Stimulated activated CD4-positive, alpha-beta T cell treated with anti-CD3 and anti-CD28 coated beads, Interleukin-12 subunit alpha, Interleukin-12 subunit beta, amount 100 ng/mL, for 24 hours (primary cell): ENCODE measurements around the gene NRIP3.

Experiments
- DNase-seq, 2 experiments: peaks; one replicate each; pipeline ENCODE4 v3.0.0-alpha.2; 2020; ENCODE audit warnings: low read depth in 2 of 2

Gene NRIP3

DNA sequence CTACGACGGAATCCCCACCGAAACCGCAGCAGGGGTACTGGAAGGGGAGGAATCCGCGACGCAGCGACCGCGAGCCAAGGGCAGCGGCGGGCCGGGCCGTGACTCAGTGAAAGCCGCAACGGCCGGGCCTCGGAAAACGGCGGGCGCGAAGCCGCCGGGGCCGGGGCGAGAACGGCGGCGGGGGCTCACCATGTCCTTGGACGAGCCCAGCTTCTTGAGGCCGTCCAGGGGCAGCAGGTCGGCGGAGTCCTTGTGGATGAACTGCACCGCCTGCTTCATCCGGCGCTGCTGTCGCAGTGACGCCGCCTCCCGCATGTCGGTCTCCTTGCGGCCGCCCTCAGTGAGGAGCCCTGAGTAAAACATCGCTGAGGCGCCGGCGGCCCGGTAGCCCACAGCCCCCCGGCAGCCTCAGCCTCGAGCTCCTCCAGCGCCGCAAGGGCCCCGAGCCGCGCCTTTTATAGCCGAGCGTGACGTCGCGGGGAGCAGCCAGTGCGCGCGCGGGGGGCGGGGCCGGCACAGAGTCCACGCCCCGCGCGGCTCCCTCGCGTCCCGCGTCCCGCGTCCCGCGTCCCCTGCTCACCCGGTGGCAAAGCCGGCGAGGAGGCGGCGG lies at the start of gene NRIP3:
NRIP3 (minus strand) TSS at position 429 of the 610 bp plus-strand sequence; CDS start at position 363, 66 bp downstream.
- DNase-seq = peak; percentile 24 to 61

DNA sequence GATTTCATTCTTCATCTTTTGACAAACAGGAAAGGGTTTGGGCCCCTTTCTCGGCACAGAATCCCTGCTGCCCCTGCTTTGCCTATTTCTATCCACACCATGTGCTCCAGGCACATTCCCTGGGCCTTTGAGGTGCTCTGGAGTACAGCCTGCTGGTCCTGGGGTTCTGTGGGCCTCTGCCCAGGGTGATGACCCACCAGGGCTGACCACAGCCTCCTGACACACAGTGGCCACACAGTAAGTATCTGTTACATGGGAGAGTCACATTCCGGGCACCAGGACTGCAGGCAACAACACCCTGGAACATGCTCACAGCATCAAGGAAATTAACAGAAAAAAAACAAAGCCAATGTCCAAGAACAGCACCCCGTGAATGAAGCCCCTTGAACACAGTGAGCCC lies 48.5 kb upstream of the NRIP3 start:
- DNase-seq = no peak

DNA sequence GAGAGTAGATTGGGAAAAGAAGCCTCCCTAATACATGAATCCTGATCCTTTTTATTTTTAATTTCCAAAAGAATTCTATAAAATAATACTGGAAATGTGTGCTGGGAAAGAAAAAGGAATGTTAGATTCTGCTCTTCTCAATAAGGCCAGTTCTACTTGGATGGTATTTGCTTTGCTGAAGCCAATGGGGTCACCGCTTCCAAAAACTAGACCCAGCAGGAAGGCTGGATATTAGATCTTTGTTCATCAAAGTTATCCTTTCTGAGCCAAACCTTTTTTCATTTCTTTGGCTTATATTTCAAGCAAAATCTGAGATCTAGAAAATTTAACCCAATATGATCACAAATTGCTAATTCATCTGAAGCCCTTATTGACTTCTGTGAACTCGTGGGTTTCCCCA lies 46.2 kb upstream of the NRIP3 start:
- no peak for DNase-seq

DNA sequence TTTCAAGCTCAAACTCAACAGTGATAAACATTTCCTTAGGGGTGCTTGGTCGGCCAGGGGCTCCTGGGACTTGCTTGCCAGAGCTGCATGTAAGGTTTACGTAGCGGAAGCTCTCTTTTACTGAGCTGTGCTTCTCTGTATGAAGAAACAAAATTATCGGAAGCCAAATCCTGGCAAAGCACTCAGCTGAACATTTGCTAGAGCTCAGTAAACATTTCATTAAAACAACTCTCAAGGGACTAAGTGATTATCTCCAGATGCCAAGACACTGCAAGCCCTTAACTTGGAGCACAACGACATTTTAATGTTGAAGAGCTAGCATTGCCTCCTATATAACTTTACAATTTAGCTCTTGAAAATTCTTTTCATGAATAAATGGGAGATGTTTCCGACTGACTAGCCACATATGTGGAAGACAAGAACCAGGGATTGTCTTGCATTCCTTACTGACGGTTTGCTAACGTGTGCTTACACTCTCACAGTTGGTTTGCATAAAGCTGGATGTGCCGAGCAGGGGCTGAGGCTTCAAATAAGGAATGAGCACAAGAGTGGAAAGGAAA lies 44.2 kb upstream of the NRIP3 start:
- DNase-seq = no peak

DNA sequence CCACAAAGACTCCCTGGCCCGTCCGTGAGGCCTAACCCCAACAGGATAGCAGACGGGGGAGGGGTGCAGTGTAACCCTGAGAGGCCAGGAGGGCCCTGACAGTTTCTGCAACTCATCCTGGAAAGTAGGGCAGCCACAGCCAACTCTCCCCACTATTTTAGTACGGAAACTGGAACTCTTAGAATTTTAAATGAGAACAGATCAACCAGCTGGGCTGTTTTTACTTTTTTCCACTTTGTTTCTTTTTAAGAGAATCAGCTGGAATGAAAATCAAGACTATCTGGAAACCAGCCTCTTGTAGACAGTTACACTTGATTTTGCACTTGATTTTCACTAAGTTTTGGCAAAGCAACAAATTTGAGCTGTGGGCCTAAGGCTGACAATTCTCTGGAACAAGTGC lies 42.7 kb upstream of the NRIP3 start:
- no peak for DNase-seq

DNA sequence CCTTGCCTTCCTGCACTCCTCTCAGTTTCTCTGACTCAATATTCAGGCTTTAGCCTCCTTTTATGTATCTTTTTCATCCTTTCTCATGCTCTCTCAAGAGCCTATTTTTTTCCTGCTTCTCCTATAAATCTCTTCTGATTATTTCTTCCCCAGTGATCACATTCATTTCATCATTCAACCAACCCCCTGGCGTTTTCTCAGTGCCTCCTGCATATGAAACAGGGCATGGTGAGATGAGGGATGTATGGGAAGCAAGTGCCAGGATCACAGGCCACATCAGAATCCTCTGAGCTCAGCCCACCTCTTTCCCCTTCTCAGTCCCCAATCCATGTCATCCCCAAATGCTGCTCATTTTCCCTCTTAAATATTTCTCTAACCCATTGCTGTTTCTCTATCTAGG lies 38.7 kb upstream of the NRIP3 start:
- no peak for DNase-seq

DNA sequence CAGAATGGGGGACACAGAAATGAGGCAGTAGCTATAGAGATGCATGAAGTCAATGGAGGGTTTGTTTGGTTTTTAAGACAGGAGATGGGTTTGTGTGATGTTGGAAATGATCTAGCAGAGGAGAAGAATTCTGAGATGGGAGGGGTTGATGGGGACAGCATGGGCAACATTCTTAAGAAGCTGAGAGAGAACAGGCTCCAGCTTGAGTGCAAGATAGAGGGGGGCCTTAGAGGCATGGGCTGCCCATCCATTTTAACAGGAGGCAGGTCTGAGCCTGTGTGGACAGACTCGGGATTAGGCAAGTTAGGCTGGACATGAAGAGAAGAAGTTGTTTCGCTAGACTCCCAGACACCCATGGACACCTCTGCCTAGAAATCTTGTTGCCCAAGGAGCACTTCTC lies 37.9 kb upstream of the NRIP3 start:
- no peak for DNase-seq

DNA sequence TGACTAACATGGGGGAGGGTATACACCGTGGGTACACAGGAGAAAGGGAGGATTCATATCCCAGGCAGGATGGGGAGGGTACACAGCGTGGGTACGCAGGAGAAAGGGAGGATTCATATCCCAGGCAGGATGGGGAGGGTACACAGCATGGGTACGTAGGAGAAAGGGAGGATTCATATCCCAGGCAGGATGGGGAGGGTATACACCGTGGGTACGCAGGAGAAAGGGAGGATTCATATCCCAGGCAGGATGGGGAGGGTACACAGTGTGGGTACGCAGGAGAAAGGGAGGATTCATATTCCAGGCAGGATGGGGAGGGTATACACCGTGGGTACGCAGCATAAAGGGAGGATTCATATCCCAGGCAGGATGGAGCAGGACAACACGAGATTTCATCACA lies 36.6 kb upstream of the NRIP3 start:
- no peak for DNase-seq

DNA sequence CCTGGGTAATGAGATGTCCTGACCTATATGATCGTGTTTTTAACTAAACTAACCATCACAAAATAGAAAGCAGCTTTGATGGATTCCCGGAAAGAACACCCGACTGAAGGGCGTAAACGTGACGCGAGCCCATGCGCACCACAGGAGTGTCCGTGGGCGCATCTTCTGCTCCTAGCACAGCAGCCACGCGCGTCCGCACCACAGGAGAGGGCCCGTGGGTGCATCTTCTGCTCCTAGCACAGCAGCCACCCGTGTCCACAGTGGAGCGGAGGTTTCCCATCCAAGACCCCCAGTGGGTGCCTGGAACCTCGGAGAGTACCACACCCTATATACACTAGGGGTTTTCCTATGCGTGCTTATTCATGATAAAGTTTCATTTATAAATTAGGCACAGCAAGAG lies 36.1 kb upstream of the NRIP3 start:
- no peak for DNase-seq

DNA sequence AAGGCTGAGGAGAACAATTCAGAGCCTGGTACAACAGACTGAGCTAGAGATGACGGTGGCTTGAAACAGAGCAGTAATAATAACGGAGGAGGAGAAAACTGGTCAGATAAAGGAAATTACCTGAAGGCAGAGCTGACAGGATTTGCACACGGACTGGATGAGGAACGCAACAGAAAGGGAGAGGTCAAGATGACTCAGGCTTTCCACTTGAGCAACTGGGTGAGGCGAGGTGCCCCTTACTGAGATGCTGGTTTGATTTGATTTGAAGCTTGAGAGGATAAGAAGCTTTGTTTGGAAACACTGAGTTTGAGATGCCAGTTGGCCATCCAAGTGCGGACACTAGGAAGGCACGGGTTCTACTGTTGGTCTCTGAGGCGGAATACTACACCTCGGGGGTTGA lies 35.4 kb upstream of the NRIP3 start:
- no peak for DNase-seq

DNA sequence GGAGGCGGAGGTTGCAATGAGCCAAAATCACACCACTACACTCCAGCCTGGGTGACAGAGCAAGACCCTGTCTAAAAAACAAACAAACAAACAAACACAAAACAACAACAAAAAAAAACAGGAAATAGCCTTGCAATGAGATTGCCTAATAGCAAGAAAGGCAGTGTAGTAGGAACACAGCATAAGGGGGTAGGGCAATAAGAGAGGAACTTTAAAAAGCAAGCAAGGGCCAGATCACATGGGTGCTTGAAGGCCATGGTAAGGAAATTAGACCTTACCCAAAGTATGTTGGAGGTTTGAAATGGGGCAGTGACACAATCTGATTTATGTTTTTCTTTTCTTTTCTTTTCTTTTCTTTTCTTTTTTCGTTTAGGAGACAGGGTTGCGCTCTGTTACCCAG lies 34.7 kb upstream of the NRIP3 start:
- DNase-seq = no peak

DNA sequence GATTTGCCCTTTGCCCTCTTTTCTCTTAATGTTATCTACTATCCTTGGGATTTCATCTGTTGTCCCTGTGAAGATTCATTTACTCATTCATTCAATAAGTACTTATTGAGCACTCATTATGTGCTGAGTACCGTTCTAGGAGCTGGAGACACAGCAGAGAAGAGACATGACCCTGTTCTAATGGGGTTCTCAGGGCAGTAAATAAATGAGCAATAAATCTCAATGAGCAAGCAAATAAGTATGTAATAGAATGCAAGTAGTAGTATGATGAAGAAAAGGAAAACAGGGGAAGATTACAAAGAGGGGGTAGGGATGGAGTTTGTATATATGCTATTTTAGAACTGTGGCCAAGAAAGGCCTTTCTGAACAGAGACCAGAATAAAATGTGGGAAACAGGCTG lies 34.2 kb upstream of the NRIP3 start:
- no peak for DNase-seq

DNA sequence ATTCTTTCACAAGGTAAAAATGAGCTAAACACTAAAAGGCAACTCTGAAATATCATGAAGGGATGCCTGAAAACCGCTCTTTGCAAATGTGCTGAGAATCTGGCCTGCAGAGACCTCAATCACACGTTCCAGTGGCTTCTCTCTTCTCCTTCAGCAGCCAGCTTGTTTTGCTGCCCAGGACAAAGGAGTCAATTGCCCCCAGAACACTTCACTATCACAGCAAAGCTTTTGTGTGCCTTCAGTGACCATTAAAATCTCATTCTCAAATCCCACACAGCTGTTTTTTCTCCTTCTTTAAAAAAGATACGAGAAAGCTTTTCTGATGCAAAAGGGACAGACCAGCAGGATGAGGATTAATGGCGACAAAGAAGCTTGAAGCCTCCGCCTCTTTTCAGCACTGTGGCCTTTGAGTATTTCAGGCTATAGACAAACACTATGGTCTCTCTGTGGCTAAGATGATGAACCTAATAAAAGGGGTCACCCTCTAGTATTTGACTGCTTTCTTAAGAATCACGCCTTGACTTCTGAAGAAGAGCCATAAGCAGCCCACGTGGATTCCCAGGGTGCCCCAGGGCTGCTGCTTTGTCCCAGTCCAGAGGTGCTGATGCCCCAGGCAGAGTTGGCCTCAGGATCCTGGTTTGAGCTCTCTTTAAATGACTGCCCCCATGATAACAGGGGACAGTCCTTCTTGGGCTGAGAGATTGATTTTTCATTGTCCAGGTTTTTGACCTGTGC lies 33.4 kb upstream of the NRIP3 start:
- no peak for DNase-seq

DNA sequence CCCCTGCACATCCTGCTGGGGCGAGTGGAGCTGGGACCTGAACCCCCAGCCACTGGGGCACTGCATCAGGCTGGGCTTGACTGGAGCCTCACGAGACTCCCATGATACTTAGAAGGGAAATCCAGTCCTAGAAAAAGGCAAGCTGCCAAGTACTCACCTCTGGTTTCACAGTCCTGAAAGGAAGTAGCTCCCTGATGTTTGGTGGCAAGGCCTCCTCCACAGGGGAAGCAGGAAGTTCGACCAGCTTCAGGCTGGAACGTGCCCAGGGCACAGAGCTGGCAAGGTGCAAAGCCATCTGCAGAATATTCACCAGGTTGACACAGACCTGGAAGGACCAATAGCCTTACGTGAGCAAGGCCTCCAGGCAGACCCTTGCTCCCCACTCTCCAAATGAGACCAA lies 26.8 kb upstream of the NRIP3 start:
- DNase-seq = no peak

DNA sequence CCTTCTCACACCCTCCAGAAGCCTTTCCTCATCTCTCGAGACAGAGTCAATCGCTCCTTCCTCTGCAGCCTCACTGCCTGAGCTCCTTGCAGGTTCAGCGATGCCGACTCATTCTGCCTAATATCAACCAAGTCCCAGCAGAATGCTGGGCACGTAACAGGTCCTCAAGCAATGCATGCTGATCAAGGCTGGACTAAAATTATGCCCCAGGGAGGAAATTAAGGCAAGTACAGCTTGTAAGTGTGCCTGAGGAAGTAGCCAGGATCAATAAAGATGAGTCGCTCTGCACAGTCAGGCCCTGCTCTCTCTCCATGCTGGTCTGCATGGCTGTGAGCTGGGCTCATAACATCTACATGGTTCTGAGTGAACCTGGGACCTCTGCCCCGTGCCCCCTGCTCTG lies 25.6 kb upstream of the NRIP3 start:
- DNase-seq = no peak

DNA sequence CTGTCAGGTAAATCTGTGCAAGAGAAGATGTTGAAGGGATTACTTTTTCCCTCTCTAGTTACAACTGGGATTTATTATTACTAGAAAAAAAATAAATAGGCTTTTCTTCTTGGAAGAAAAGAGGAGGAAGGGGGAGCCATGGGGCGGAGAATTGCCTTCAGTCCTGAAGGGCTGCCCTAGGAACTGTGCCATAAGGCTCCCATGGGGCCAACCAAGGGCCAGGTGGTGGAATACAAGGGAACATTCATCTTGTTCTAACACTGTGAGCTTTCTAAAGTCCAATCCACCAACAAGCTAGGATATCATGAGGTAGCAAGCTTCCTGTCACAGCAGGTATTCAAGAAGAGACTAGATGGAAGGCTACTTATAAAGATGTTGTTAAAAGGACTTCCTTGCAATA lies 24.8 kb upstream of the NRIP3 start:
- no peak for DNase-seq

DNA sequence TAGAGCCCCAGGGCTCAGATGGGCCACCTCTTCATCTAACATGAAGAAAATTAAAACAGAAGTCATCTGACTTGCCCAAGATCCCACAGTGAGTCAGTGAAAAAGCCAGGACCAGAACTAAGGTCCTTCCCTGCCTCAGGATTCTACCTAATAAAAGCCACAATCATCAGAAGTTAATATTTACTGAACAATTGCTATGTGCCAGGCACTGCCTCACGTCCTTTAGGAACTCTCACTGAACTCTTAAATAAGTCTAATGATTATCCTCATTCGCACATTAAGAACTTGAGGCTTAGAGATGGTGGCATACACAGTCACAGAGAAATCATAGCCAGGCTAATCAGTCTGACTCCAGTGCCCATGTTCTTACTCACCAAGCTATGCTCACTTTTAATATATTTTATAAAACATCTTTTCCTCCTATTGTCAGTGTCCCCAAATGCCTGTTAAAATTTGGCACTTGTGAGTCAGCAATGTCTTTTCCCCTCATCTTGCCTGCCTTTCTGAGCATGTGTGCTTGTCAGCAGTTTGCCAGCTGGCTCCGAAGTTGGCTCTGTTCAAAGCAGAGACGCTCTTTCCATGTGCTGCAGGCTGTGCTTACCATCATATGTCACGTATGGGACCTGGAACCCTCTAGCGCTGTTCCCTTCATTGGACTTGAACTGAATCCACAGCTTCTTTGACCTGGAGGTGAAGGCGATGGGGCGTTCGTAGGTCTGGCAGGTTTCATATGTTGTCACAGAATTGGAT lies 21.5 kb upstream of the NRIP3 start:
- DNase-seq = no peak

DNA sequence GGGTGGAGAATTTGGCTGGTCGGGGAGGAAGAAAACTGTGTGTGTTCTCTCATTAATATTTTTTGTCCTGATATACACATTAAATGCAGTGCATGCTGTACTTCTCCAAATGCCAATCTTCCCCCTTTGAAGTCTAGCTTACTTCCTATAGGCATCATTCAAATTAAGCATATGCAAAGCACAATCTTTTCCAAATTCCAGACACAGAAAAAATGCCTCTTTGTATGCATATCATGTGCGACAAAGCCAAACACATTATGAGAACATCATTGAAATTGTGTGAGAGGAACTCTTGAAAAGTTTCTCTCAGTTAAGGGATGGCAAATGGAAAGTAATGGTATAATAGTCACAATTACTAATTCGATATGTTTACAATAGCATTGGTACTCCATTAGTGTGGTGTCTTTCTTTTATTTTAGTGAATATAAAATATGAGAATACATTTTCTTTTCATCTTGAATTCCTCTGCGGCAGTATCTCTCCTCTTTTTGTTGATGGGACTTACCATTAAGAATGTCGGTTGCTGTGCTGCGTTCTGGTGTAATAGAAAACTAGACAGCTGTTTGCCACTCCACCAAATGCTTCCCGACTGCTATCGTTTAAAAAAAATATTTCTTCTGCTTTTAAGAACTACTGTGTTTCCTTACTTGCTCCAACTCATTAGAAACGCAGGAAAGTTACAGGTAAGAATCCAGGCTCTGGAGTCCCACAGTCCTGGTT lies 19.3 kb upstream of the NRIP3 start:
- no peak for DNase-seq

DNA sequence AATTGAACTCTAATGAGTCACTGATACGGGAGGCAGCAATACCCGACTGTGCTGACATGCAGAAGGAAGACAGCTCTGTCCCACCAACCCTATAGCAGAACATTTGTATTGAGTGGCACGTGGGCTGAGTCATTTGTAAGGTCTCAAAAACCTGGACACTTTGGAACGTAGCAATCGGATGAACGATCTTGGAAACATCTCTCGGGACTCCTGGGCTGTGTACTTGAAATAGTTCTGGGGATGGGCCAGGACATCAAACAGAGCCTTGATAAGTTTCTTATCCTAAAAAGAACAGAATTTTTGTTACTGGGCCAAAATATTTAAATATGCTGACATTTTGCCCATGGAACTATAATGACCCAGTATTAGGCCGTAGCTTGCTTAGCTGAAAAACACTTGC lies 17.1 kb upstream of the NRIP3 start:
- no peak for DNase-seq

DNA sequence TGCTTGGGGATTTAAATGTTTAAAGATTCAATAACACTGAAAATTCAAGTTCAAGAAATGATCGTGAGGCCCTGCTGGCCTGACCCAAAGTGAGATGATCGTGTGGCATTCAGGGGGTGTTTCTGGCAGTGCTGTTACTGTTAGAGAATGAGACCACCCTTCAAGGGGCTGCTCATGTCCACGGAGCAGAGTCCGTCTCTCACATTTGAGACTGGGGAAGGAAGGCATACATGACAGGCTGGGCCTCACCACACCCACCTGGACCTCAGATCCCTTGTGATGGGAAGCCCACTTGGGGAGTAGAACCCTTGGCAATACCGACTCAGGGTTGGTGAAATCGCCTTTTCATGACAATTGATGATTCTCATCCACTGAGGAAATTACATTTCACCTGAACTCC lies 16.1 kb upstream of the NRIP3 start:
- DNase-seq = no peak

DNA sequence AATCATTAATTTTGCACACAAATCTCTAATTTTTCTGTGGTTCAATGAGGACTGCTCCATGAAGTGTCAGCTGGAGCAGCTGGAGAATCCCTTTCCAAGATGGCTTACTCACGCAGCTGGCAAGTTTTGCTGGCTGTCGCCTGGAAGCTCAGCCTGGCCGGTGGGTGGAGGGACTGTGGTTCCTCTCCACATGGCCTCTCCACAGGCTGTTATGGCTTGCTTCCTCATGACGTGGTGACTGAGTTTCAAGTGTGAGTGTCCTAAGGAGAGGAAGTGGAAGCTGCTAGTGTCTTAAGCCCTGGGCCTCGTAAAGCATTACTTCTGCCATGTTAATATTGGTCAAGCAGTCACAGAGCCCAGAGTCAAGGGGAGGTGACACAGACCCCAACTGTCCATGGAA lies 14.0 kb upstream of the NRIP3 start:
- DNase-seq = no peak
